Neural cell (in vitro differentiated cells): Measurements from ENCODE around the gene APBB1IP. TPM values are rescaled to one million over a fixed set of nuclear protein-coding genes. Genes with fewer than 3 reads are reported as not detected.

ENCODE experiments used
- H2AFZ ChIP-seq: fragments of 200-600, 300-800 bp; sonication (generic), shearing (Covaris generic); 2 replicates; pipeline ENCODE4 v1.6.0; 2014; ENCODE audit warnings: low read depth, mild to moderate bottlenecking, antibody characterized with exemption, low read length, moderate library complexity
- H3F3A ChIP-seq: fragments of 200-600 bp; shearing (Covaris generic); 2 replicates; pipeline ENCODE4 v1.6.1; 2016; ENCODE audit warnings: mild to moderate bottlenecking, moderate library complexity, mixed read lengths, antibody characterized with exemption, low read length; ENCODE audit not compliant: insufficient read depth, poor library complexity, severe bottlenecking
- H3K27ac ChIP-seq: fragments of 200-600, 300-800 bp; sonication (generic), shearing (Covaris generic); 2 replicates; pipeline ENCODE4 v1.5.1; 2014; ENCODE audit warnings: mild to moderate bottlenecking, low read length, moderate library complexity
- H3K27me3 ChIP-seq: fragments of 300-800, 200-600 bp; sonication (generic), shearing (Covaris generic); 2 replicates; pipeline ENCODE4 v1.6.0; 2014; ENCODE audit warnings: mild to moderate bottlenecking, low read depth, low read length, moderate library complexity; ENCODE audit not compliant: insufficient read depth
- H3K36me3 ChIP-seq: fragments of 300-800, 200-600 bp; sonication (generic), shearing (Covaris generic); 2 replicates; pipeline ENCODE4 v1.5.1; 2014; ENCODE audit warnings: mild to moderate bottlenecking, antibody characterized with exemption, low read length, moderate library complexity; ENCODE audit not compliant: insufficient read depth
- H3K4me2 ChIP-seq: fragments of 300-800, 200-600 bp; sonication (generic), shearing (Covaris generic); 2 replicates; pipeline ENCODE4 v1.6.0; 2014; ENCODE audit warnings: mild to moderate bottlenecking, low read length
- H3K4me3 ChIP-seq: fragments of 300-800, 200-600 bp; sonication (generic), shearing (Covaris generic); 2 replicates; pipeline ENCODE4 v1.5.1; 2014; ENCODE audit warnings: mild to moderate bottlenecking, low read length, moderate library complexity
- H3K79me2 ChIP-seq: fragments of 200-600 bp; shearing (Covaris generic); replicated peaks from 2 replicates; pipeline ENCODE4 v1.6.0; 2014; ENCODE audit warnings: mild to moderate bottlenecking, low read length, moderate library complexity; ENCODE audit not compliant: insufficient read depth
- H3K9ac ChIP-seq: fragments of 300-800, 200-600 bp; sonication (generic), shearing (Covaris generic); 2 replicates; pipeline ENCODE4 v1.6.1; 2016; ENCODE audit warnings: mild to moderate bottlenecking, low read length, mixed read lengths
- H3K9me2 ChIP-seq: fragments of 200-600 bp; shearing (Covaris generic); 2 replicates; pipeline ENCODE4 v1.6.1; 2016; ENCODE audit warnings: mild to moderate bottlenecking, low read length, mixed read lengths; ENCODE audit not compliant: insufficient read depth
- H3K9me3 ChIP-seq: fragments of 200-600, 300-800 bp; sonication (generic), shearing (Covaris generic); 2 replicates; pipeline ENCODE4 v1.6.1; 2016; ENCODE audit warnings: mild to moderate bottlenecking, mixed run types, low read length, moderate library complexity, mixed read lengths
- H4K20me1 ChIP-seq: fragments of 200-600 bp; shearing (Covaris generic); 2 replicates; pipeline ENCODE4 v1.6.1; 2016; ENCODE audit warnings: mild to moderate bottlenecking, mixed run types; ENCODE audit not compliant: insufficient read depth
- CTCF ChIP-seq: fragments of 450-650 bp; IDR thresholded peaks from 2 replicates; pipeline ENCODE4 v1.5.1; 2014; ENCODE audit warnings: antibody characterized with exemption, mild to moderate bottlenecking, moderate library complexity; ENCODE audit not compliant: poor library complexity, severe bottlenecking
- EP300 ChIP-seq: fragments of 450-650 bp; conservative IDR thresholded peaks from 2 replicates; pipeline ENCODE4 v1.6.1; 2014; ENCODE audit warnings: antibody characterized with exemption, mild to moderate bottlenecking, moderate library complexity; ENCODE audit not compliant: poor library complexity, severe bottlenecking
- EZH2 ChIP-seq: fragments of 200-600, 300-800 bp; shearing (Covaris generic), sonication (generic); IDR thresholded peaks from 2 replicates; pipeline ENCODE4 v1.6.1; 2014; ENCODE audit warnings: antibody characterized with exemption, low read length, borderline replicate concordance, mild to moderate bottlenecking; ENCODE audit not compliant: insufficient read depth, poor library complexity, severe bottlenecking
- MXI1 ChIP-seq: fragments of 450-650 bp; conservative IDR thresholded peaks from 2 replicates; pipeline ENCODE4 v1.6.1; 2014; ENCODE audit warnings: antibody characterized with exemption, mild to moderate bottlenecking; ENCODE audit not compliant: poor library complexity, severe bottlenecking
- POLR2AphosphoS5 ChIP-seq: IDR thresholded peaks from 2 replicates; pipeline ENCODE4 v1.6.1; 2012
- RAD21 ChIP-seq: fragments of 450-650 bp; conservative IDR thresholded peaks from 2 replicates; pipeline ENCODE4 v1.6.1; 2014; ENCODE audit warnings: antibody characterized with exemption, mild to moderate bottlenecking, moderate library complexity
- REST ChIP-seq: IDR thresholded peaks from 2 replicates; pipeline ENCODE4 v1.6.1; 2012; ENCODE audit warnings: borderline replicate concordance
- SMC3 ChIP-seq: fragments of 450-650 bp; conservative IDR thresholded peaks from 2 replicates; pipeline ENCODE4 v1.6.1; 2014; ENCODE audit warnings: antibody characterized with exemption, mild to moderate bottlenecking, moderate library complexity; ENCODE audit not compliant: poor library complexity
- TAF1 ChIP-seq: IDR thresholded peaks from 2 replicates; pipeline ENCODE4 v1.6.1; 2012; ENCODE audit warnings: low read depth
- polyA plus RNA-seq: library from polyadenylated mRNA; depleted of rRNA; stranded (reverse); fragments of >200 nt; gene quantifications from 2 replicates; pipeline ENCODE4 v1.2.3, GENCODE V29; 2014

Gene APBB1IP
- polyA plus RNA-seq, 1 donor from 2014 or later = not detected

- TF ChIP-seq SMC3 (no peak), POLR2AphosphoS5 (no peak), REST (no peak), TAF1 (no peak), EZH2 (no peak), MXI1 (no peak), CTCF (no peak), RAD21 (no peak), EP300 (no peak)
- no peaks in the 10 kb centered on the region for H4K20me1 ChIP-seq
- H3K36me3 ChIP-seq = no peaks in the 10 kb centered on the region
- H3K9me2 ChIP-seq = no peaks in the 10 kb centered on the region
- H3K79me2 ChIP-seq = no peaks in the 10 kb centered on the region
- H3K9me3 ChIP-seq = no peaks in the 10 kb centered on the region
- H3K4me2 ChIP-seq = no peak overlapping the region
- no peak overlapping the region for H3K4me3 ChIP-seq
- no peak overlapping the region for H3K9ac ChIP-seq
- H2AFZ ChIP-seq = no peak overlapping the region
- no peaks in the 10 kb centered on the region for H3K27me3 ChIP-seq
- no peaks in the 10 kb centered on the region for H3F3A ChIP-seq
- H3K27ac ChIP-seq = no peak overlapping the region
Observed at GRCh38 chr10:26457088-26457487, 18.9 kb downstream of the APBB1IP start.

GRCh38 chr10:26460736-26461135 is 22.6 kb downstream of the APBB1IP start:
- Histone ChIP-seq H3K36me3 (no peaks in the 10 kb centered on the region), H3K9me3 (no peaks in the 10 kb centered on the region), H3K79me2 (no peaks in the 10 kb centered on the region), H3F3A (no peaks in the 10 kb centered on the region), H2AFZ (no peak overlapping the region), H3K27me3 (no peaks in the 10 kb centered on the region), H3K9me2 (no peaks in the 10 kb centered on the region), H3K4me2 (no peak overlapping the region), H4K20me1 (no peaks in the 10 kb centered on the region), H3K9ac (no peak overlapping the region), H3K4me3 (no peak overlapping the region), H3K27ac (no peak overlapping the region)
- TF ChIP-seq MXI1 (no peak), SMC3 (no peak), CTCF (no peak), TAF1 (no peak), POLR2AphosphoS5 (no peak), RAD21 (no peak), EZH2 (no peak), REST (no peak), EP300 (no peak)
